H1 (cell line): ENCODE results near the gene TRIM15. TPM values are rescaled to one million over a fixed set of nuclear protein-coding genes. Genes with fewer than 3 reads are reported as not detected.

Experiments
- CTCF ChIA-PET: fragments of 300-600 bp; sonication (Branson Sonifier 250); formaldehyde crosslinking; loops from one replicate; lab custom pipeline; 2021; ENCODE audit not compliant: partially characterized antibody; lab: Charles Lee
- POLR2A ChIA-PET: fragments of 300-600 bp; sonication (Branson Sonifier 250); formaldehyde crosslinking; loops from one replicate; lab custom pipeline; 2021; ENCODE audit warnings: inconsistent platforms; ENCODE audit not compliant: partially characterized antibody; lab: Charles Lee
- DNase-seq, 2 experiments: peaks; one replicate each; pipeline versions ENCODE4 v3.0.0 to v3.0.0-alpha.2; 2010 to 2022; ENCODE audit warnings: low spot score in 2 of 2, low read depth in 1 of 2, mixed read lengths in 1 of 2
- FAIRE-seq: peaks from 2 replicates; lab custom pipeline; 2011; peaks lifted over from hg19 to GRCh38; lab: Jason Lieb, UNC
- H2AFZ ChIP-seq: 2 replicates; pipeline ENCODE4 v1.8.1; 2012; ENCODE audit warnings: low read length, inconsistent platforms
- H2AK5ac ChIP-seq: 2 replicates; pipeline ENCODE4 v1.6.1; 2013; ENCODE audit warnings: low read depth, low read length
- H2BK120ac ChIP-seq: replicated peaks from 2 replicates; pipeline ENCODE3; 2013; ENCODE audit warnings: low read depth, low read length, inconsistent platforms
- H2BK12ac ChIP-seq: 2 replicates; pipeline ENCODE4 v1.6.1; 2013; ENCODE audit warnings: low read depth, low read length
- H2BK15ac ChIP-seq: 2 replicates; pipeline ENCODE4 v1.6.1; 2013; ENCODE audit warnings: low read length
- H2BK20ac ChIP-seq: 2 replicates; pipeline ENCODE4 v1.6.1; 2013; ENCODE audit warnings: low read length
- H2BK5ac ChIP-seq: 2 replicates; pipeline ENCODE4 v1.6.1; 2013; ENCODE audit warnings: low read depth, low read length
- H3K14ac ChIP-seq: 2 replicates; pipeline ENCODE4 v1.6.1; 2013; ENCODE audit warnings: inconsistent platforms; ENCODE audit not compliant: insufficient read length
- H3K18ac ChIP-seq: 2 replicates; pipeline ENCODE4 v1.6.1; 2013; ENCODE audit warnings: low read length; ENCODE audit errors: extremely low read depth
- H3K23ac ChIP-seq: 2 replicates; pipeline ENCODE4 v1.6.1; 2013; ENCODE audit warnings: inconsistent platforms; ENCODE audit not compliant: insufficient read length
- H3K23me2 ChIP-seq: 2 replicates; pipeline ENCODE4 v1.6.1; 2013; ENCODE audit warnings: low read depth, low read length
- H3K27ac ChIP-seq: 2 replicates; pipeline ENCODE4 v1.6.1; 2011; ENCODE audit warnings: low read depth, low read length, inconsistent platforms
- H3K27me3 ChIP-seq, 4 experiments: replicated peaks in 1 of 4; 1 replicate in 1 of 4; 2 replicates in 3 of 4; pipeline versions ENCODE4 v1.6.1 to v1.8.1; 2011 to 2013; ENCODE audit warnings: low read length in 3 of 4, mild to moderate bottlenecking in 3 of 4, inconsistent platforms in 2 of 4, mixed read lengths in 2 of 4, moderate library complexity in 1 of 4; ENCODE audit not compliant: control insufficient read depth in 3 of 4, insufficient read depth in 3 of 4; ENCODE audit errors: extremely low read depth in 1 of 4
- H3K36me3 ChIP-seq, 4 experiments: 2 replicates each; pipeline versions ENCODE4 v1.6.1 to v1.8.1; 2011 to 2013; ENCODE audit warnings: mild to moderate bottlenecking in 4 of 4, low read length in 3 of 4, moderate library complexity in 2 of 4, control low read depth in 1 of 4, inconsistent platforms in 1 of 4; ENCODE audit not compliant: insufficient read depth in 4 of 4, control insufficient read depth in 2 of 4
- H3K4ac ChIP-seq: replicated peaks from 2 replicates; pipeline ENCODE3; 2013; ENCODE audit warnings: low read length, low read depth, mixed read lengths, inconsistent platforms; ENCODE audit not compliant: insufficient read length
- H3K4me1 ChIP-seq, 4 experiments: replicated peaks in 1 of 4; 1 replicate in 1 of 4; 2 replicates in 3 of 4; pipeline versions ENCODE4 v1.6.1 to v1.8.1; 2011 to 2013; ENCODE audit warnings: low read length in 3 of 4, inconsistent platforms in 2 of 4, mixed read lengths in 1 of 4; ENCODE audit not compliant: insufficient read depth in 4 of 4, control insufficient read depth in 3 of 4
- H3K4me2 ChIP-seq, 2 experiments: 2 replicates each; pipeline versions ENCODE4 v1.6.1 to v1.8.1; 2011 to 2013; ENCODE audit warnings: low read depth in 2 of 2, low read length in 2 of 2, control low read depth in 1 of 2, inconsistent platforms in 1 of 2, mild to moderate bottlenecking in 1 of 2; ENCODE audit not compliant: insufficient read depth in 1 of 2
- H3K4me3 ChIP-seq, 4 experiments: fragments of 200-600, 300-600 bp in 1 of 4; sonication (generic), shearing (Covaris generic), sonication (Bioruptor Twin) in 1 of 4; 2 replicates each; pipeline versions ENCODE4 v1.5.1 to v1.8.1; 2011 to 2016; ENCODE audit warnings: low read length in 4 of 4, low read depth in 3 of 4, control low read depth in 2 of 4, inconsistent platforms in 2 of 4, mild to moderate bottlenecking in 2 of 4, mixed read lengths in 1 of 4, moderate library complexity in 1 of 4; ENCODE audit not compliant: insufficient read depth in 2 of 4; ENCODE audit errors: extremely low read depth in 1 of 4
- H3K56ac ChIP-seq: replicated peaks from 2 replicates; pipeline ENCODE3; 2013; ENCODE audit warnings: low read depth, mild to moderate bottlenecking, mixed read lengths, low read length, inconsistent platforms; ENCODE audit not compliant: insufficient read length
- H3K79me1 ChIP-seq: 2 replicates; pipeline ENCODE4 v1.6.1; 2013; ENCODE audit warnings: low read depth, low read length, control low read depth
- H3K79me2 ChIP-seq, 2 experiments: 2 replicates each; pipeline versions ENCODE4 v1.6.1 to v1.8.1; 2012 to 2013; ENCODE audit warnings: low read length in 2 of 2, mild to moderate bottlenecking in 2 of 2, inconsistent platforms in 1 of 2; ENCODE audit not compliant: insufficient read depth in 2 of 2, control insufficient read depth in 1 of 2
- H3K9ac ChIP-seq, 4 experiments: replicated peaks in 1 of 4; 1 replicate in 1 of 4; 2 replicates in 3 of 4; pipeline versions ENCODE4 v1.6.1 to v1.8.1; 2011 to 2013; ENCODE audit warnings: low read depth in 3 of 4, low read length in 3 of 4, control low read depth in 2 of 4, mild to moderate bottlenecking in 2 of 4, moderate library complexity in 2 of 4, inconsistent platforms in 1 of 4; ENCODE audit errors: extremely low read depth in 1 of 4
- H3K9me3 ChIP-seq, 2 experiments: 2 replicates each; pipeline versions ENCODE4 v1.6.1 to v1.8.1; 2012 to 2013; ENCODE audit warnings: mild to moderate bottlenecking in 2 of 2, moderate library complexity in 2 of 2, control low read depth in 1 of 2, inconsistent platforms in 1 of 2, low read depth in 1 of 2, low read length in 1 of 2, mixed read lengths in 1 of 2; ENCODE audit not compliant: insufficient read depth in 2 of 2
- H4K20me1 ChIP-seq, 2 experiments: replicated peaks in 1 of 2; 2 replicates each; pipeline versions ENCODE3 to v1.8.1; 2011 to 2013; ENCODE audit warnings: inconsistent platforms in 2 of 2, low read length in 2 of 2, mild to moderate bottlenecking in 1 of 2; ENCODE audit not compliant: insufficient read depth in 2 of 2, control insufficient read depth in 1 of 2
- H4K5ac ChIP-seq: 2 replicates; pipeline ENCODE4 v1.6.1; 2013; ENCODE audit warnings: low read length, low read depth, mixed read lengths, inconsistent platforms; ENCODE audit not compliant: insufficient read length
- H4K8ac ChIP-seq: 2 replicates; pipeline ENCODE4 v1.8.0; 2013; ENCODE audit warnings: mild to moderate bottlenecking, moderate library complexity, low read length, inconsistent platforms; ENCODE audit not compliant: insufficient read depth; ENCODE audit errors: extremely low read depth
- H4K91ac ChIP-seq: replicated peaks from 2 replicates; pipeline ENCODE3; 2013; ENCODE audit warnings: low read length, mixed read lengths, inconsistent platforms; ENCODE audit not compliant: insufficient read length
- BCL11A ChIP-seq, 2 experiments: IDR thresholded peaks; one replicate each; pipeline ENCODE4 v1.6.1; 2011; ENCODE audit warnings: low read depth in 2 of 2, low read length in 2 of 2, mild to moderate bottlenecking in 2 of 2
- EZH2 ChIP-seq: fragments of 200-600 bp; sonication (generic); IDR thresholded peaks from 2 replicates; pipeline ENCODE4 v1.7.1; 2012; ENCODE audit warnings: low read depth, mild to moderate bottlenecking, moderate library complexity, low read length, inconsistent platforms; ENCODE audit not compliant: severe bottlenecking
- MAFK ChIP-seq: IDR thresholded peaks from 2 replicates; pipeline ENCODE4 v1.6.1; 2012; ENCODE audit warnings: low read depth, mild to moderate bottlenecking, improper control_type of control experiment, low read length
- SRF ChIP-seq: IDR thresholded peaks from 2 replicates; pipeline ENCODE4 v1.6.1; 2011; ENCODE audit warnings: mild to moderate bottlenecking, low read depth, low read length, moderate library complexity
- WGBS, 2 experiments: shearing (Covaris generic) in 1 of 2; methylation state at CpG; one replicate each; pipeline versions ENCODE4 v1.1.6 to v1.1.7; 2013 to 2015; ENCODE audit warnings: low lambda C conversion rate in 2 of 2, mixed read lengths in 2 of 2, inconsistent platforms in 1 of 2, low coverage in 1 of 2, missing lambda C conversion rate in 1 of 2; ENCODE audit not compliant: insufficient replicate concordance in 2 of 2, insufficient coverage in 1 of 2, insufficient read length in 1 of 2; ENCODE audit errors: extremely low coverage in 1 of 2, missing lambda C conversion rate in 1 of 2; 5-methylcytosine and 5-hydroxymethylcytosine counted together
- polyA plus RNA-seq, 7 experiments: library from polyadenylated mRNA; depleted of rRNA in 3 of 7; stranded (reverse) in 5 of 7; unstranded in 2 of 7; fragments of >200 nt in 5 of 7; fragments of 200-250 nt in 2 of 7; gene quantifications; 1 replicate in 5 of 7; 2 replicates in 1 of 7; 4 replicates in 1 of 7; pipeline versions ENCODE4 v1.2.1 to v1.2.3, GENCODE V29; 2011 to 2013; ENCODE audit warnings: missing spikeins in 2 of 7, mixed read lengths in 2 of 7
- total RNA-seq: library from RNA; stranded (reverse); fragmentation: NEBNext Ultra II Directional; extraction: Animal tissue kit (Norgen Biotek cat#: 25700); gene quantifications from 2 replicates; pipeline ENCODE4 v1.2.1, GENCODE V29; 2021

The TRIM15 gene
- total and polyA plus RNA-seq, 2 of the 8 experiments (the other 6 are each of a cell fraction or from before 2014, with no cell fraction given): 0.18 to 0.48 TPM

DNA sequence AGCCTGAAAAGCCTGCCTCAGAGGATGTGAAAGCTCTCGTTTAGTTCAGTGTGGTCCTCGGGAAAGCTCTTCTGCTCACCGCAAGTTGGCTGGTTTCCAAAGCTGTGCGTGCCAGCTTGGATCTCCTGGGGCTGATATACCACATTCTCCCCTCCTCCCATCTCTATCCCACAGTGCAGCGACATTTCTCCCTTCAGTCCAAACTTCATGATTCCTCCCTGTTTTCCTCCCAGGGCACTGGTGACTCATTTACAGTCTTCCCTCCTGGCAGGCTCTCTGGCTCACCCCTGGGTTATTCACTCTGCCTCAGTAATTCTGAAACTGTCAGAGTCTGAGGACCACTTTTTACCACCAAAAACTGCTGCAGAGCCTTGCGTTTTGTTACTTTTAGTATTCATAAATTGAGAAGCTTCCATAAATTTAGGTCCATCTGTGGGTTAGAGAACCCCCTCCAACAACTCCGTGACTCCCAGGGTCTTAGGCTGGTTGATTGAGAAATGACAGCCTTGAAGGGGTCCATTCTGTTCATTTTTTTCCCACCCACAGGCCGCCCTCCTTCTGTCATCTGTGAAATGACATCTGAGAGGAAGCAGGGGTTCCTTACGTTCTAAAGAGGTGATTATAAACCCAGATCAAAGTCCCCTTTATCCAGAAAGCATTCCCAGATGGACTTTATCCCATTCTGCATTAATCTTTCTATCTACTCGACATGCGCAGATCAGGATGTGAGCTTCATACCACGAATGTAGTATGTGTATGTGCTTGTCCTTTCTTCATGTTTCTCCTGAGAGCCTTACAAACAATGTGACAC, 8.4 kb upstream of the TRIM15 start:
- H4K91ac ChIP-seq: no peak overlapping the region
- H3K79me2 ChIP-seq: no peaks in the 10 kb centered on the region
- H3K4me3 ChIP-seq: no peak overlapping the region
- no peak overlapping the region for H2BK20ac ChIP-seq
- DNase-seq: no peak
- FAIRE-seq: no peak
- no peaks in the 10 kb centered on the region for H3K4me1 ChIP-seq
- no peak overlapping the region for H4K8ac ChIP-seq
- H3K27ac ChIP-seq: no peak overlapping the region
- H3K27me3 ChIP-seq: peaks cover 0 to 4% (median 1%) of the 10 kb centered on the region in 4 experiments; a peak in 4 of 7 replicates
- no peak overlapping the region for H3K14ac ChIP-seq
- CTCF ChIA-PET: interaction anchor here (0.6 to 6.9 kb wide), 8 partner anchors 8 to 116 kb away, joined by 3 to 50 read pairs (median 4); partner anchors contain the start of gene TRIM40
- peaks cover 2% of the 10 kb centered on the region; the same call in 1 of the 2 replicates for H3K23me2 ChIP-seq
- H2AK5ac ChIP-seq: no peak overlapping the region
- no peak overlapping the region for H2AFZ ChIP-seq
- no peaks in the 10 kb centered on the region for H3K36me3 ChIP-seq
- no peak overlapping the region for H3K23ac ChIP-seq
- H4K20me1 ChIP-seq: no peaks in the 10 kb centered on the region
- no peaks in the 10 kb centered on the region for H3K9me3 ChIP-seq
- TF ChIP-seq SRF (no peak), EZH2 (no peak), BCL11A (IDR thresholded peaks at IDR 0.05; ENCODE audit: low read depth in 2 of 2, low read length in 2 of 2) (no peak), MAFK (no peak)
- no peak overlapping the region for H4K5ac ChIP-seq
- H3K4me2 ChIP-seq: no peak overlapping the region
- H3K18ac ChIP-seq: no peak overlapping the region
- H3K79me1 ChIP-seq: no peaks in the 10 kb centered on the region
- no peak overlapping the region for H3K56ac ChIP-seq
- no peak overlapping the region for H2BK12ac ChIP-seq
- POLR2A ChIA-PET: no interaction called here
- H3K9ac ChIP-seq: no peak overlapping the region
- H2BK120ac ChIP-seq: no peak overlapping the region
- no peak overlapping the region for H2BK15ac ChIP-seq
- H3K4ac ChIP-seq: no peak overlapping the region
- WGBS, 2 experiments: 79% methylated on average over 12 of the region's 12 CpGs; no CpG with 5 or more reads in 1 of the 2 experiments
- no peak overlapping the region for H2BK5ac ChIP-seq
